Stimulated activated CD8-positive, alpha-beta memory T cell treated with anti-CD3 and anti-CD28 coated beads, Interleukin-15, amount 100 ng/mL, for 1 hour (primary cell): ENCODE measurements around the gene INSL3.
A peak's percentile ranks its signal among the peaks of the same experiment; 100 is the strongest.

Source experiments
- DNase-seq: peaks from one replicate; pipeline ENCODE4 v3.0.0-alpha.2; 2020; ENCODE audit warnings: low read depth

INSL3 gene

DNA sequence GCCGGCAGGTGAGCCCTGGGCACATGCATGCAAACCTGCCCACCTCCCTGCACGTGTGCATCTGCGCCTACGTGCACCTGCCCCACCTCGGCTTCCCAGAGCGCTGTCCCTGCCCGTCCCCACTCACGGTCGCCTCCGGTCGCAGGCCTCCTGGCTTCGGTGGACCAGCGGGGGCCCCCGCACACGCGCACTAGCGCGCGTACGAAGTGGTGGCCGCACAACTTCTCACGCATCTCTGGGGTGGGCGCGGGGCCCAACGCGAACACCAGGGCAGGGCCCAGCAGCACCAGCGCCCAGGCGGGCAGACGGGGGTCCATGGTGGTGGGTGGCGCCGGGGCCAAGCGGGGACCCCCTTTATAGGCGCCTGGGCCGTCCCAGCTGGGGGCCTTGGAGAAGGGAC lies at the start of gene INSL3:
Gene INSL3, minus strand, starts transcription at position 330 of the 400 bp plus-strand sequence. Its CDS starts 13 bp downstream, at position 317.
- DNase-seq, result no peak

- DNase-seq, result no peak
Observed at GRCh38 chr19:17869114-17869608, 47.8 kb upstream of the INSL3 start.

GRCh38 chr19:17868669-17869068 lies 47.4 kb upstream of the INSL3 start:
- DNase-seq, result no peak

DNA sequence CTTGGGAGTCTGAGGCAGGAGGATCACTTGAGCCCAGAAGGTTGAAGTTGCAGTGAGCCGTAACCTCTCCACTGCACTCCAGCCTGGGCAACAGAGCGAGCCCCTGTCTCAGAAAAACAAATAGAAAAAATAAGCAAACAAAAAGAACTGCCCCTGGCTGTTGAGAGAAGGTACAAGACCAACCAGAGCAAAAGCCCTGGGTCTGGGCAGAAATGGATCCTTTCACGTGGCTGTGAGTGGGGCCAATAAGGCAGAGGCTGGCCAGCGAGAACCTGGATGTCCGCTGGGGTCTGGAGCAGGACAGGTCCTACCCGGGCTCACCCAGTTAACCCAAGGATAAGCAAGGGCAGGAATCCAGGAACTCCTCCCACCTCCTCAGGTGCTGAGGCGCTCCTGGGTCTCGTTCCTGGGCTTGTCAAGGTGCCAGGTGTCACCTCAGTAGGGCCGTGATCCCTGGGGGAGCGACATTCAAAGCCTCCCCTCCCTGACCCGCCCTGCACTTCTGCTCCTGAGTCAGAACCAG lies 45.7 kb upstream of the INSL3 start:
- no peak for DNase-seq

- no peak for DNase-seq
Observed at GRCh38 chr19:17866312-17866963, 45.1 kb upstream of the INSL3 start.

GRCh38 chr19:17865364-17866311 lies 44.3 kb upstream of the INSL3 start:
- DNase-seq, result no peak

- no peak for DNase-seq
Observed at GRCh38 chr19:17863520-17864182, 42.3 kb upstream of the INSL3 start.

GRCh38 chr19:17862711-17863519 lies 41.6 kb upstream of the INSL3 start:
- no peak for DNase-seq

DNA sequence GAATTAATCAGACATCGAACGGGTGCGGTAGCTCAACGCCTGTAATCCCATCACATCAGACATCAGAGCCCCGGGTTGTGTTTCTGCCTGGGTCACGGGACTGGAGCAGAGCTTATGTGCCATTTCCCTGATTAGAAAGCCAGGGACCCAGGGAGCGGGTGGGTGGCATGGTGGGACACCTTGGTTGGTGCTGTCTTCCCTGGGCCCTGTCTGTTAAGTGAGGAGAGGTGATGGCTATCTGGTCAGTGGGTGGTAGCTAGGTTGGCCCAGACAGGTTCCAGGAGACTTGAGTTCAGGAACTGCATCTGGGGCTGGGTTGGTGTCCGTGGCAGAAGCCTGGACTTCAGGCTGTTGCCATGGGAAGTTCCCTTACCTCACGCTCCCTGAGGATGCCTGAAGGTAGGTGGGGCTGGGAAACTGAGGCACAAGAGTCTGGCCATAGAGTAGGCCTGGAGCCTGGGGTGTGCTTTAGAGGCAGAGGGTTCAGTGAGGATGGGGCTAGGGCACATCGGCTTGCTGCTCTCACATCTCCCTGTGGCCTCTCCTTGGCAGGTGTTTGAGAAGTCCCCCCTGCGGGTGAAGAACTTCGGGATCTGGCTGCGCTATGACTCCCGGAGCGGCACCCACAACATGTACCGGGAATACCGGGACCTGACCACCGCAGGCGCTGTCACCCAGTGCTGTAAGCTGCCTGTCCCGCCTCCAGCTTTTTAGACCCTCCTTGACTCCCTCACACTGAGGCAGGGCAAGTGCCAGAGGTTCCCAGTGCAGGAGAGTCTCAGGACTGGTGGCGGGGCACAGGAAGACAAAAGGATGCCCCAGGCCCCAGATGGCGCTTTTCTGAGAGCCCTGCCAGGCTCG lies 40.5 kb upstream of the INSL3 start:
- no peak for DNase-seq

- no peak for DNase-seq
Observed at GRCh38 chr19:17860993-17861360, 39.7 kb upstream of the INSL3 start.

DNA sequence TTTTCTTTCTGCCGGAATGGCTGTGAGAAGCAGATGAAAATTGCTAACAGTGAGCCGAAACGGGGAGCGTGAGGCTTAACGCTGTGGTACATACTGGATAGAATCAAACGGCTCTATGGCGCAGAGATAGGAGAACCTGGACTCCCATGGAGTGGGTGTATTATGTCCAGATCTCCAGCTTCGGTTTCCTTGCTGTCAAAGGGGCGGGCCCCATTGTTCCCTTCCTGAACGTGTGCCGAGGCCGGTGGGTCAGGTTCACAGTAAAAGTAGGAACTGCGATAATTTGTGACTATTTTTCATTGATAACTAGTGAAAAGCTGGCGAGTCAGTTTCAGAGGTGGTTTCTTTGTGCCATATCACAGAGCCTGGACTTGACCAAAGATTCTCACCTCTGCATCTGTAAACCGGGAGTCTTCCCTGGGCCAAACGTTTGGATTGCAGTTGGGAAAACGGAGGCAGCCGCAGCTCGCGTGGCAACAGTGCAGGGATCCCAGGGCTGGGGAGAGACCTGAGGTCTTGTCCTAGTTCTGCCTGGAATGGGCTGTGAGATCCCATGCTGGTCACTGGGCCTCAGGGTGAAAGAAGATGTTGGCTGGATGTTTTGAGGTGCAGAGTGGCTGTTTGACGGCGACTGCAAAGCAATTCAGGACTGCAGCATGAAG lies 39.1 kb upstream of the INSL3 start:
- DNase-seq, result no peak

DNA sequence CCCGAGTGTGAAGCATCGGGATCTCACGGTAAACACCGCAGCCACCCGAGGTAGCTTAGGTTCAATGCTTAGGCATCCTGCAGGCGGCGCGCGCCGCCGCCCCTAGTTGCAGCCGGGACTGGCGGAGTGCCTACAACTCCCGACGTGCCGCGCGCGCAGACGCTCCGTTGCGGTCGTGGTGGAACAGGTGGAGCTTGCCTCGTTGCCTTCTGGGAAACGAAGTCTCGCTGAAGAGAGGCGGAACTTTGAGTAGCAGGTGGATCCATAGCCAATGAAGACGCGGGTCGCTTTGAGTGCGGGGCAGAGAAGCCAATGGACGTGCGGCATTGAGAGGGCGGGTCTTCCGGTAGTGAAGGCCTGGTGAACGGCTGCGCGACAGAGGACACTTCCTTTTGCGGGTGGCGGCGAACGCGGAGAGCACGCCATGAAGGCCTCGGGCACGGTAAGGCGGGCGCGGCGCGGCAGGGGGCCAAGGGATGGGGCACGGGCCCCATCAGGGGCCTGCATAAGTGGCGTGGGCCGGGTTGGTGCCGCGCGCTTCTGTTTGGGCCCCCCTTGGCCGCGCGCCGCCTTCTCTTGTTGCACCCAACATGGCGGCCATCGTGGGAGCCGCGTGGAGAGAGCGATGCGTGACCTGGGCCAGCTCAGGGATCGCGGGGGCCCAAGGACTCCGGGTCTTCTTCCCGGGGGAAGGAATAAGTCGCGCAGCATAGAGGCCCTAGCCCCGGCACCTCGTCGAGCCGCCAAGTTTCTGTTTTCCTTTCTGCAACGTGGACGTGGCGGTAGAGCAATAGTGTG lies 38.4 kb upstream of the INSL3 start, which contains the start of gene RPL18A:
Gene RPL18A, plus strand, starts transcription at position 378 of the 798 bp plus-strand sequence. Its CDS starts 47 bp downstream, at position 425.
- DNase-seq, result peak; percentile 97

DNA sequence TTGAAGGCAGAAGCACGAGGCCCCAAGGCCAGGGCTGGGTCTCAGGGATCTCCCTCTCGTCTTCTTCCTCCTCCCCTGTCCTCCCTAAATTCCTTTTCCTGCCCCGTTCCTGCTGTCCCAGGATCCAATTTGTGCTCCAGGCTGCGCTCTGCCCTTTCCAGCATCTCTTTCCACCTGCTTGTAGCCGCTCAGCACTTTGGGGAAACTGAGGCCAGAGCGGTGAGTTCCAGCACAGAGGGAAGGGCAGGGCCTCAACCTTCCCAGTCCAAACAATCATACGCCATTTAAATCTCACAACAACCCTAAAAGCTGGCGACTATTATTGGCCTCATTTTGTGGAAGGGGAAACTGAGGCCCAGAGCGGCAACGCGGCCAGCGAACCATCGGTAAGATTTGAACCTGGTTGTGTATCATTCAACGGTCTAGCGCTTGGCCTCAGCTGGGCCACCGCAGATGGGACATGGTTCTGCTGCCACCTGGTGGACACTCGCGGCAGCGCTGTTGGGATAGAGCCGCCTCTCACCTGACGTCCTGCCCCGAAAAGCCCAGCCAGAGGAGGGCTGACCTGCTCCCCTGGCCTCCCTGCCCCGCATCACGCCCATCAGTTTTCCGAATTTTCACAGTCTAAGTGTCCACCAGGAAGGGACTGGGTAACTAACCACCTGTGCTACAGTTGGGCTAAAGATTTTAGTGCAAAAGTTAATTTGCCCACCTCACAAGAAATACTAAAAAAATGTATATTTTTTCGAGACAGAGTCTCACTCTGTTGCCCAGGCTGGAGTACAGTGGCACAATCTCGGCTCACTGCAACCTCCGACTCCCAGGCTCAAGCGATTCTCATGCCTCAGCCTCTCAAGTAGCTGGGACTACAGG lies 34.2 kb upstream of the INSL3 start:
- DNase-seq, result peak; percentile 94

DNA sequence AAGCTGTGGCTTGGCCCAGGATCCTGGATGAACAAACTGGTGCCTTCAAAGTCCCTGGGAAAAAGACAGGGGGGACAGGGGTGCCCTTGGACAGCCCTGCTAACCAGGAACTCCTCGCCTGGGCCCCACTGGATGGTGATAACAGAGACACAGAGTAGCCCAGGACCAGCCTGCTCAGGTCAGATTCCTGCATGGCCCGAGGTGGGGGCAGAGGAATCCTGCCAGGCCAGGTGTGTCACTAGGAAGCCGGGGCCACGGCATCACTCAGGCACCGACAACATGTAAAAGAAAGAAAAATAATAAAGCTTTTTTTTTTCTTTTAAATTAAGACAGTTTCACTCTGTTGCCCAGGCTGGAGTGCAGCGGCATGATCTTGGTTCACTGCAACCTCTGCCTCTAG lies 32.7 kb upstream of the INSL3 start:
- no peak for DNase-seq

GRCh38 chr19:17848595-17849292 lies 27.4 kb upstream of the INSL3 start:
- no peak for DNase-seq

GRCh38 chr19:17847538-17848366 lies 26.4 kb upstream of the INSL3 start, which contains the start of gene JAK3:
Gene JAK3, minus strand, starts transcription at chr19:17847982. Its CDS starts 3,565 bp downstream, at chr19:17844417.
- DNase-seq, result peak; percentile 78
